GM19468 (cell line): ENCODE results near the gene RFX6.

Source experiments
- ATAC-seq: cut with Tn5 transposase; IDR thresholded peaks from one replicate; pipeline ENCODE4 v1.9.1; 2021; ENCODE audit warnings: mild to moderate bottlenecking, moderate library complexity, moderate number of reproducible peaks; ENCODE audit not compliant: unreplicated experiment; ENCODE audit errors: extremely low read depth

RFX6 gene

DNA sequence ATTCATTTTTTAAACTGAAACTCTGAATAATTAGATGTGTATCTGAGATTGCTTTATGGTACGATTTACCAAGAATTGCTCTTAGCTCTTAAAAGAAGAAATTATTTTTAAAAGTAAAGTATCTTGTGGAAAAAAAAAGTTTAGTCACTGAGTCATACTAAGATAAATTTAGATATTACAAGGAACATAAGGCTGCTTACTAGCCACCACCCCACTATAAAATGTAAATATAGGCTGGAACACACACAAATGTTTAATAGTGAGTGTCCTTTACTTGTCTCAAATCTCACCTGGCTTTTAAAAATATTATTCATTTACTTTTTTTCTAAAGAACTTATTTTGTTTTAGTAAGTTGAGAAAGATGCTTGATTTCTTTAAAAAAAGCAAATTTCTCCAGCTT lies 17.6 kb downstream of the RFX6 start:
- ATAC-seq = no peak

DNA sequence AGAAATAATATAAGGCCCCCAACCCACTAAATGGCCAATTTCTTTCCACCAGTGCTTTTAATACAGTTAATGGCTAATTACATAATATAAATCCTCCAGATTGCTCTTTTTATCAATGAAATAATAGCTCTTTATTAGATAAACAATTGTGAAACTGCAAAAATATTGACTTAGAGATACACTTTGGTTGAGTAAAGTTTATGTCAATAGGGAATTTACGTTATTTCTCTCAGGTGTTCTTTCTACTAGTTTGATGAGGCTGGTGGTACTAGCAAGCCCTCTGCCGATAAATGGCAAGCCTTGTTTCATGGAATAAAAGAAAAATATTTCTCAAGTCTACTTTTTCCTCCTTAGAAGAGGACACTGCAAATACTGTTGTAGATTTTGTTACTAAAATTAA lies 18.9 kb downstream of the RFX6 start:
- ATAC-seq = no peak

DNA sequence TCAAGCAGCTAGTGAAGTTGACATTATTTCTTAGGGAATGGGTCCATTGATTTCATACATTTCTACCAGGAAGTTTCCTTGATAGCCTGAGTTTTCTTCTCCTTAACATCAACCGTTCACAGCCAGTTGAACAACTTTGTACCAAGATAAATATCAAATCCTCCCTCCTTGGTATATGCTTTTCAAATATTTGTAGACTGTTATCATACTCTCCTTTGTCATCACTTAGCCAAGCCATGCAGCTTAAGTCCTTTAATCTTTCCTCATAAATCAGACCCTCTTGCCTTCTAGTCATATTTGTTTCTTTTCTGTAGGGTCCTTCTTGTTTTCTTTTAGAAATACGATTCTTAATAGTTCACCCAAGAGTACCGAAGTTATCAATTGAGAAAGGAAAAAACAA lies 25.6 kb downstream of the RFX6 start:
- no peak for ATAC-seq

DNA sequence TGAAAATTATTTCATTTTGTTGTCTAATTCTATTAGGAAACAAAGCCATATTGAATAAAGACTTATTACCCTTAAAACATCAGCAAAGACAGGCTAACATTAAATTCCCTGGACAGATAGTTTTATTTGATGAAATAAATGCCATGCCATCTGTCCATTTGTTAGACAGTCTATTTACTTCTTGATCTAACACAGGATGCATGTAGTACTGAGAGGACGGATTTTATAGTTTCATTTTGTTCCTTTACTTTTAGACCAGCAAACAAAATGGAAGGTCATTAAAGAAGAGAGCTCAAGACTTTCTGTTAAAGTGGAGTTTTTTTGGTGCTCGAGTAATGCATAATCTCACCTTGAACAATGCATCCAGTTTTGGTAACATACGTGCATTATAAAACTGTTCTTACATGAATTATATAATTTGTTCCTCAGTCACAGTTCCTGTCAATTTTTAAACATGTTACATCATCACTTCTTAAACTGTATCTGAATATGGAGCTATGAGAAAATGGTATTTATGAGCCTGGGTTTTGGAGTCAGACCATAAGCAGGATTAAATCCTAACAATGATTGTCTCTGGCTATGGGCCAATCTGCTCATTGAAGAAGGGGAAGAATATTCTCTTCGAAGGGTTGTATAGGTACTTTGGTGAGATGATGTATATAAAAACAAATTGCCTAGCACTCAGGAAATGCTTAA lies 46.0 kb downstream of the RFX6 start:
- no peak for ATAC-seq

DNA sequence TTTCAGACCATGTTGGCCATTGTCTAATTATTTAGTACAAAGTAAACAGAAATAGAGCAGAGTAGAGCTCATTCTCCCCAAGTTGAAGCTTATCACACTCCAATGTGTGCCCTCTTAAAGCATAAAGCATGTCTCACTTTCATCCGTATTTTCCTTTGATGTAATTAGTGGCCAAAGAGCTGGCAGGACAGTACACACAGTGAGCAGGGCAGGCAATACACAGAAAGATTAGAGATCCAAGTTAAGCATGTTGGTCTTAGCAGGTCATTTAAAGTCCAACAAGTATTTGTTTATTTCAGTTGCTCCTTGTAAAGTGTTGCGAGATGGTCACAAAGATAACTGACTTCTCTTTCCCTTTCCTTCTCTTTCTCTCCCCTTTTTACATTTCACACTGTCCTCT lies 47.2 kb downstream of the RFX6 start:
- no peak for ATAC-seq

DNA sequence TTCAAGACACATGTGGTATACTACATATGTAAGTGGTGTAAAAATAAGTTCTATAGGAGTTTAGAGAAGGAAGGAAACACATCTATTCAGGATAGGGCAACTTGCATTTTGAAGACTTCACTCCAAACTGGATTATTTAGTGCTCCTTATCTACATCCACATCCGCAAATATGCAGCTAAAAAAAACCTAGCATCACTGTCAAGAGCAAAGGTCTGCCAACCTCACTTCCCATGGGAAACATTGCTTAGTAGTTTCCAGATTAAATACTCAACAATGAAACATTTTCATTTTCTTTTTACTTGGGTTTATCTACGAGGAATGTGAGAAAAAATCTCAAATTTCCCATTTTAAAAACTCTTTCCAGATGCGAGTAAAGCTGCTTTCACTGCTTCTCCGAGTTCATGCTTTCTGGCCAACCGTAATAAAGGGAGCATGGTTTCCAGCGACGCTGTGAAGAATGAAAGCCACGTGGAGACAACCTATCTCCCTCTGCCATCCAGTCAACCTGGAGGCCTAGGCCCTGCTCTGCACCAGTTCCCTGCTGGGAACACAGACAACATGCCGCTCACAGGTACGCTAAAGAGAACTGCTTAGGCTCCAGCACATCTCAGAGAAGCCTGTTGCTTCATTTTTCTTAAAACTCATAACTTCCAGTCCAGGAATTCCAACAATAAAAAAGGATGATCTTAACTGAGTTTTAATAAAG lies 48.2 kb downstream of the RFX6 start:
- ATAC-seq = no peak

DNA sequence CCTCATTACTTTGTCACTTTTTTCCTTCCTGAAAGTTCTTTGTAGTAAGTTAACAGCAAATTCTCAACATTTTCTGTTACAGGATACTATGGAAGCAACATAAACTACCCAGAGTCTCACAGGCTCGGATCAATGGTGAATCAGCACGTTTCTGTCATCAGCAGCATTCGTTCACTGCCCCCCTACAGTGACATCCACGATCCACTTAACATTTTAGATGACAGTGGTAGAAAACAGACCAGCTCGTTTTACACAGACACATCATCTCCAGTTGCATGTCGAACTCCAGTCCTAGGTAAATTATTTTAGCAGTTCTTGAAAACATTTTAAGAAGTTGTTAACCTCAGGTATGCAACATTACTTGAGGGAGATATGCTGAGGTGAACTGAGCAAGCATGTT lies 51.6 kb downstream of the RFX6 start:
- ATAC-seq = no peak

DNA sequence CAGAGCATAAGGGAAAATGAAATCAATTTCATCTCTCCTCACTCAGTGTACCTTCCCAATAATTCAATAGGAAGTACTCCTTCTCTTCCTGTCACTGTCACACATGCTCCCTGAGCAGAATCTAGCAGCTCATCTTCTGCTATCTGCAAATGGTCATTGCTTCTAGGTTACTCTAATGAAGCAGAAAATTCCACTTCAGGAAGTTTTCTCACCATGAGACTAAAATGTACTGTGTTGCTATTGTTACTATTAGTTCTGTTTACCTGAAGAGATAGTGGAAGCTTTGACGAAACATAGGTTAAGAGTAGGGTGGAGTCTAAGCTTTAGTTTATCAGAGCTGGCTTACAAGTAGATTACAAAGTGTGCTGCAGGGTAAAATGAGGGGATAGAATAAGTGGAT lies 52.8 kb downstream of the RFX6 start:
- no peak for ATAC-seq

DNA sequence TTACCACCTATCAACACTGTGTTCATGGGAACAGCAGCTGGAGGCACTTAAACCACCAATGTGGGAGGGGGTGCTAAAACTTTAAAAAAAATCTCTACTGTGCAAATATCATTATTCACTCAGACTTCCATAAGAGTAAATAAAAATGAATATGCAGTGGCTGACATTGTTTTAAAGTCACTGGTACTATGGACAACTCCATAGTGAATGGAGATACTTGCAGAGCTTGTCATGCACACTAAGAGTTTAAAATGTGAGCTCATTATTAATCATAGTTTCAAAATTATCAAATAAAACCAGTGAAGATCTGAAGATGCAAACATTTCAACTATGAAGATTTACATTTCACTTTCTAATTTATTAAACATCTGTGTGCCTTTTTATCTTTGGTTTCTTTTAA lies 54.4 kb downstream of the RFX6 start:
- no peak for ATAC-seq

DNA sequence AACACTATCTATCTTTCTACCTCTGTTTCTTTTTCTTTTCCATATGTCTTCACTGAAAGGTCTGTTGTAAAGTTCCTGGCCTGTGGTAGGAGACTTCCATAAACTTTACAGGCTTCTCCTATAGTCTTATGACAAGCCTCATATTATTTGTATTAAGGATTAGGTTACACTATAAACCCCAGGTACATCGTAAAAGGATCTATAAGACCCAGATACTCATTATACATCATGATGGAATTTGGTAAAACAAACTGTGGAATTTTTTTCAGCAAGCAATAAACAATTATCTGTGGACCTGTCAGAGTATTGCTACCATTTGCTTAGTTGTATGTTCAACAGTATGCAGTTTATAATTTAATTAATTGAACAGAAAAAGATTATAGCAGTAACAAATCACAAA lies 55.5 kb downstream of the RFX6 start:
- no peak for ATAC-seq

DNA sequence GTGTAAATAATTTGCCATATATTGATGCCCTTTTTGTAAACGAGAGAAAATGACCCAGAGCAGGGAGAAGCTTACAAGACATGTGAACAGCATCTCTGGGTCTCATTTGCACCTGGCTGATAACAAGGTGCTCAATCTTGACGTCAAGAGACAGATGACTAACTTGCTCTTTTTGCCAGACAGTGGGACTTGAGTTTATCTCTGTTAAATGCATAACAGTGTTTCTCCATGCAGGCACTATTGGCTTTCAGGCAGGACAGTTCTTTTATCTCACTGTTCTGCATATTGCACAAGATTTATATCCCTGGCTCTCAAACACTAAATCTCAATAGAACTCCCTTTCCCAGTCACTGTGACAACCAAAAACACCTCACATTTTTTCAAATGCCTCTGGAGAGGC lies 56.4 kb downstream of the RFX6 start:
- ATAC-seq = no peak

DNA sequence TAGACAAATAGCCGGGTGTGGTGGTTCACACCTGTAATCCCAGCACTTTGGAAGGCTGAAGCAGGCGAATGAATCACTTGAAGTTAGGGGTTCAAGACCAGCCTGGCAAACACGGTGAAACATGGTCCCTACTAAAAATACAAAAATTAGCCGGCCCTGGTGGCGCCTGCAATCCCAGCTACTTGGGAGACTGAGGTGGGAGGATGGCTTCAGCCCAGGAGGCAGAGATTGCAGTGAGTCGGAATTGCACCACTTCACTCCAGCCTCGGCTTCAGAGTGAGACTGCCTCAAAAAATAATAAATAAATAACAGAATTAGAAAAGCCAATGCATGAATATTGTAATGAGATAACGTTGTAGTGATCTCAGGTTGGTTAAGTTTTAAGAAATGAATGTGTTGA lies 61.3 kb downstream of the RFX6 start:
- no peak for ATAC-seq

DNA sequence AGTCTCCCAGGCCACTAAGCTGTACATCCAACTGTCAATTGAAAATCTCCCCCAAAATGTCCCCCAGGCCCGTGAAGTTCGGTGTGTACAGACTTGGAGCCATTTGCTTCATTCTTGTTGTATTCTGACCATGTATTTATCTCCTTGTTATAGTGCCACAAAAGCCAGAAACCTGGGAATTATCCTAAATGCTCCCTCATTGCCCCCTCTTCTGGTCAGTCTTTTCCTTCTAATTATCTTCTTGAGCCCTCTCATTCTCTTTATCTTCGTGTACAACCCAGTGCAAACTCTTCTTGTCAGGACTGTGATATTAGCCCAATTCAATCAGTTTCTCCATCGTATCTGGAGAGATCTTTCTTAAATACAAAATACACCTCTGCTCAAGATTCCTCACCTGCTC lies 64.7 kb downstream of the RFX6 start:
- no peak for ATAC-seq

DNA sequence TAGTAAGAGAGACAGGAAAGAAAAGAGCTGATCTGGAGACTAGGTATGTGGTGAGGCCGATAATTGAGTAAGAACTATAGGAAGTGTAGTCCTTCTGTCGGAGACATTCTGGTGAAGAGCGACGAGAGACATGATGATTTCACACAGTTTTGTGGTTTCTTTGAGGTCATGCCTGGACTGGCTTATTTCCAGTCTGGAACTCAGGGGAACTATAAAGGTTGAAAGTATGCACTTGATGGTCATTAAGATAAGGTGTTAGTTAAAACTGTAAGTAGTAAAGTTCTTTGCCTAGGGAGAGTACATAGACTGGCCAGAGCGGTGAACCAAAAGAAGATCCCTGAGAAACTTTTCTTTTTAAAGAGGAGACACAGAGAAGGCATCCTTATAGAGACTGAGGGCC lies 68.8 kb downstream of the RFX6 start:
- no peak for ATAC-seq

DNA sequence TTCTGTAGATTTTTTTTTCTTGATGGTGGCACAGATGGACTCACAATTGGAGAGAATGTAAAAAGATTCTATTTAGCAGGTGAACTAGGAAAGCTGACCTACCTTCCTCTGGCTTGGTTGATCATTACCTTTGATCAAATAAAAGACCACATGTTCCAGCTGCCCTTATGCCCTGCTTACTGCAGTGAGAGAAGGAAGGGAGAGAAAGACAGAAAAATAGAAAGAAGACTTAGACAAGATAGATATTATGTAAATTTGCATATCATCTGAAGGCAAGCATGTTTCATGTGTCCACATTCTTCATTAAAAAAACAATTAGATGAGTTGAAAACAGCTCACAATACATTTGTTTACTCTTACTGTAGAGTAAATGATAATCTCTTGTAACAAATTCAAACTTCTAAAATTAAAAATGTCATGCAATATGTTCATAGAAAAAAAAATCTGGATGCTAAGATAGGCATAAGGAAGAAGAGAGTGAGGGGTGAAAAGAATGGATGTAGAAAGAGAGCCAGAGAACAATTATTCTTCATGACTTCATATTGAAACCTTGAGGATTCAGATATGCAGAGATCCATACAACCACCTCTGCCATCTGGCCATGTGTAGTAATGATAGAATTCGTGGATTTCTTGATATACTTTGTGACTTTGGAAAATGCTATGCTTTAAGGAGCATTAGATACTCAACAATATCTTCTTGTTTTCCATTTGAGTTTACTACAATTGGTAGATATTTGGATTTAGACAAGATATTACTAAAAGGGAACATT lies 71.7 kb downstream of the RFX6 start:
- no peak for ATAC-seq

DNA sequence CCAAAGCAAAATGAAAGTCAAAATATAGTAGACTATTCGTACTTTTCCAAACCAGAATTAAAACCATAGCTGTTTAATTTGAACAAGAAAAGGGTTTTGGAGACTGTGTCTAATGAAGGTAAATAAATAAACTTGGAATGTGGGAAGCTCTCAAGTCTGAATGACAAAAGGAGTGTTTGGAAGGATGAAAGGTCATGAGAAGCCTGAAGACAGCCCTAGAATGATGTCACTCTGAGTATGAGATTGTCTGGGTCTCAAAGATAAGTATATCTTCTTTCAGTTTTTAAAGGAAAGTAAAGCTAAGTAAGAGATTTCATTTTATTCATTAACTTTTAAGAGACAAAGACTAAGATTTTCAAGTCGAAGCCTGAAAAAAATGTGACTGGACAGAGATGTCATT lies 72.9 kb downstream of the RFX6 start:
- ATAC-seq = no peak

DNA sequence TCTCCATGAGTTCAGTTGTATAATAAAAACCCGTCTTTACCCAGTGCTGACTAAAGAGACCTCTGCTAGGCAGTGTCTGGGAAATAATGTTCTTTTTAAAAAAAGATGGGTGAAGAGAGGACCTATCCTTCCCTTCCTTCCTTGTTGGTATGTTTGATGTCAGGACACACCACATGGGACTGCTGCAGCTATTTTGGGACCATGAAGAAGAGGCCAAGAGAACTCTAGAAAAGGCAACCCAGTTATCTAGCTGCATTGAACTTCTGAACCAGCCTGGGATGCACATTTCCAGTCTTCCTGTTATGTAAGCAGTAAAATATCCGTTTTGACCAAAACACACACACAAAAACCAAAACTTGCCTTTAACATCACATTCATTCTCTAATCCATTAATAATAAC lies 77.3 kb downstream of the RFX6 start:
- no peak for ATAC-seq

DNA sequence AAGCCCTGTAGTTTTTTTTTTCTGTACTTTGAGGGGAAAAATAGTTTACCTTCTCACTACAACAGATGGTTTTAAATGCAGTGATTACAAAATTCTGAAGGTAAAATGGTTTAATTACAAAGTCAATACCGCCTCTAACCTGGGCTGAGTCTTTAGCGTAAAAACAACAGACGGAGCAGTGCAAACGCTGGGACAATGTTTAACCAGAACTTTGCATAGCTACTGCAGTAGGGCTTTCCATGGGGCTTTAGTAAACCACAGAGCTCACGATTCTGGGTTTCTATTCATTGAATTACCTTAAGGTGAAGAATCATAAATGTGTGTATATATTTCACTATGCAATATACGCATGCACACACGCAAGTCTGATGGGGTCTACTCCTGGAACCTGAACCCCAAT lies 77.9 kb downstream of the RFX6 start:
- ATAC-seq = no peak

DNA sequence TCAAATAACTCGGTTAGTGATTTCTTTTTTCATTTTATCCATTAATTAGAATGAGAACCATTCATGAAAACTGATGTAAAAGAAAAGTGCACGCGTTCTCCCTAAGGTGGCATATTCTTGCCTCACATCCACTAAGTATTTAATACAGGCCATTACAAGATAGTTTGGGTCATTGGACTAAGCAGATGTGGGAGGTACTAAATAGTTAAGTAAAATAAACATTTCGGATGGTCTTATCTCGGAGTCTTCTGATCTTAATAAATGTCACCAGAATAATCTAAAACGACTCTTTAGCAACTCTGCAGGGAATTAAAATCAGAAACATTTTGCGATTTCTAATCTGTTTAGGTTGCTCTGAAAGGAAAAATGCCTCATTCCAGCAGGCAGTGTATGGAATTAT lies 78.7 kb downstream of the RFX6 start:
- no peak for ATAC-seq

DNA sequence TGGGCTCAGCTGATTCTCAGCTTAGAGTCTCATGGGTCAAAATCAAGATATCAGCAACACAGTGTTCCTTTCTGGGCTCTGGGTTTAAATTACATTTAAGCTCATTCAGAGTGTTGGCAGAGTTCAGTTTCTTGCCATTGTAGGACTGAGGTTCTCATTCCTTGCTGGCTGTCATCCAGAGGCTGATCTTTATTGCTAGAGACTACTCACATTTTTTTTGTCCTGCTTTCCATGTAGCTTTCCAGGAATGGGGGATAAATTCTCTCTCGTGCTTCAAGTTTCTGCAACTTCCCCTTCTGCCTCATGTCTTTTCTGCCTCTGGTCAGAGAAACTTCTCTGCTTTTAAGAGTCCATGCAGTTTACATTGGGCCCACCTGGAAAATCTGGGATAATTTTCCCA lies 86.9 kb downstream of the RFX6 start:
- ATAC-seq = no peak
